ENCODE results near the gene DNAJB9. TPM values are rescaled to one million over a fixed set of nuclear protein-coding genes. Genes with fewer than 3 reads are reported as not detected.

DNAJB9 gene
- total and polyA plus RNA-seq, 4 donors: 27.6 to 164 (median 49.4) TPM

GRCh38 chr7:108575156-108575555, 5.5 kb downstream of the DNAJB9 start:
- peaks cover 8 to 41% (median 28%) of the 10 kb centered on the region in 4 donors for H3K36me3 ChIP-seq (ENCODE audit: control insufficient read depth in 4 of 4, insufficient read depth in 3 of 4, low read depth in 1 of 4, low read length in 3 of 4)

GRCh38 chr7:108576116-108576515, 6.4 kb downstream of the DNAJB9 start:
- Histone ChIP-seq H3K9me3 (ENCODE audit: control insufficient read depth in 4 of 4, low read length in 3 of 4) (peaks cover 0 to 12% (median 5%) of the 10 kb centered on the region in 4 donors), H3K9ac (ENCODE audit: low read depth in 1 of 2, low read length in 2 of 2) (no peak overlapping the region), H3K27me3 (ENCODE audit: control insufficient read depth in 4 of 4, insufficient read depth in 4 of 4, low read length in 3 of 4) (no peaks in the 10 kb centered on the region), H3K4me1 (ENCODE audit: control insufficient read depth in 4 of 4, insufficient read depth in 4 of 4, low read length in 3 of 4) (peaks cover 2 to 13% (median 11%) of the 10 kb centered on the region in 4 donors), H3K4me3 (ENCODE audit: low read depth in 1 of 3, low read length in 3 of 3) (no peak overlapping the region), H3K36me3 (ENCODE audit: control insufficient read depth in 4 of 4, insufficient read depth in 3 of 4, low read depth in 1 of 4, low read length in 3 of 4) (peaks cover 8 to 41% (median 28%) of the 10 kb centered on the region in 4 donors), H3K27ac (ENCODE audit: low read depth in 1 of 2, low read length in 2 of 2) (no peak overlapping the region)
- no peak for DNase-seq (ENCODE audit: low spot score)
- WGBS: 100% methylated on average over 1 of the region's 1 CpG
- TF ChIP-seq CTCF (IDR thresholded peaks at IDR 0.05; ENCODE audit: low read depth, low read length, missing input control) (no peak), TAF1 (conservative IDR thresholded peaks at IDR 0.05) (no peak), NR2F2 (IDR thresholded peaks at IDR 0.05) (no peak), EGR1 (IDR thresholded peaks at IDR 0.05; ENCODE audit: low read depth in 2 of 2) (no peak), YY1 (IDR thresholded peaks at IDR 0.05) (no peak), ZBTB33 (IDR thresholded peaks at IDR 0.05) (no peak), REST (IDR thresholded peaks at IDR 0.05) (no peak)

More at GRCh38 chr7:108575156-108575555, 5.5 kb downstream of the DNAJB9 start:
- H3K27ac ChIP-seq (ENCODE audit: low read depth in 1 of 2, low read length in 2 of 2): no peak overlapping the region
- no peak overlapping the region for H3K9ac ChIP-seq (ENCODE audit: low read depth in 1 of 2, low read length in 2 of 2)
- TF ChIP-seq YY1 (IDR thresholded peaks at IDR 0.05) (no peak), CTCF (IDR thresholded peaks at IDR 0.05; ENCODE audit: low read depth, low read length, missing input control) (no peak), ATF3 (IDR thresholded peaks at IDR 0.05) (no peak), FOXA2 (IDR thresholded peaks at IDR 0.05) (no peak), ZBTB33 (IDR thresholded peaks at IDR 0.05) (no peak), HNF4A (conservative IDR thresholded peaks at IDR 0.05) (no peak), JUND (IDR thresholded peaks at IDR 0.05) (no peak), TAF1 (conservative IDR thresholded peaks at IDR 0.05) (no peak), RXRA (IDR thresholded peaks at IDR 0.05) (no peak), FOXA1 (IDR thresholded peaks at IDR 0.05) (no peak), RAD21 (IDR thresholded peaks at IDR 0.05) (no peak), EGR1 (IDR thresholded peaks at IDR 0.05; ENCODE audit: low read depth in 2 of 2) (no peak), MAX (IDR thresholded peaks at IDR 0.05) (no peak), SP1 (IDR thresholded peaks at IDR 0.05) (no peak), HNF4G (IDR thresholded peaks at IDR 0.05) (no peak)
- peaks cover 2 to 13% (median 11%) of the 10 kb centered on the region in 4 donors for H3K4me1 ChIP-seq (ENCODE audit: control insufficient read depth in 4 of 4, insufficient read depth in 4 of 4, low read length in 3 of 4)
- H3K4me3 ChIP-seq (ENCODE audit: low read depth in 1 of 3, low read length in 3 of 3): no peak overlapping the region
- no peaks in the 10 kb centered on the region for H3K27me3 ChIP-seq (ENCODE audit: control insufficient read depth in 4 of 4, insufficient read depth in 4 of 4, low read length in 3 of 4)
- WGBS: 92% methylated on average over 2 of the region's 2 CpGs
- peaks cover 0 to 12% (median 5%) of the 10 kb centered on the region in 4 donors for H3K9me3 ChIP-seq (ENCODE audit: control insufficient read depth in 4 of 4, low read length in 3 of 4)
- no peak for DNase-seq (ENCODE audit: low spot score)
